K562 (cell line): ENCODE measurements around the gene GRK1. TPM values are rescaled to one million over a fixed set of nuclear protein-coding genes. Genes with fewer than 3 reads are reported as not detected.

Source experiments
- ATAC-seq: fragments of 200-7000 bp; cut with Tn5 transposase; 3 replicates; pipeline ENCODE4 v1.9.1; 2020; ENCODE audit warnings: moderate library complexity
- BruUV-seq: library from RNA; stranded (reverse); fragments of 400-500 nt; replicated peaks from 2 replicates; lab custom pipeline; 2021; lab: Mats Ljungman, UMichigan
- CTCF ChIA-PET: fragments of 300-600 bp; formaldehyde crosslinking; extraction: SDS; loops from one replicate; lab custom pipeline; 2021; ENCODE audit warnings: low intra/inter-chr PET ratio; lab: Yijun Ruan, JAX
- POLR2A ChIA-PET: fragments of 300-600, 350-650 bp; sonication (Branson Sonifier 250); formaldehyde crosslinking; extraction: SDS; loops from one replicate; lab custom pipeline; 2021; ENCODE audit warnings: antibody characterized with exemption, inconsistent platforms; lab: Yijun Ruan, JAX
- DNase-seq, 4 experiments: peaks; one replicate each; pipeline versions ENCODE4 v3.0.0 to v3.0.0-alpha.2; 2011 to 2018; ENCODE audit warnings: low spot score in 3 of 4, mixed read lengths in 3 of 4; ENCODE audit errors: extremely low read depth in 1 of 4
- FAIRE-seq: peaks from 2 replicates; lab custom pipeline; 2011; peaks lifted over from hg19 to GRCh38; lab: Jason Lieb, UNC
- H2AFZ ChIP-seq: 2 replicates; pipeline ENCODE4 v1.6.0; 2011; ENCODE audit warnings: low read depth, low read length, control low read depth, inconsistent platforms
- H3K27ac ChIP-seq: fragments of 200-600 bp; 3 replicates; pipeline ENCODE4 v1.8.0; 2011; ENCODE audit warnings: low read depth, mild to moderate bottlenecking, control low read depth, inconsistent platforms, low read length, moderate library complexity, mixed read lengths; ENCODE audit errors: extremely low read depth
- H3K27me3 ChIP-seq, 2 experiments: fragments of 300-600 bp in 1 of 2; 2 replicates in 1 of 2; 3 replicates in 1 of 2; pipeline versions ENCODE4 v1.6.0 to v1.8.0; 2011; ENCODE audit warnings: inconsistent platforms in 2 of 2, low read length in 2 of 2, mild to moderate bottlenecking in 1 of 2, mixed read lengths in 1 of 2, moderate library complexity in 1 of 2; ENCODE audit not compliant: control insufficient read depth in 2 of 2, insufficient read depth in 2 of 2
- H3K36me3 ChIP-seq: fragments of 300-600 bp; 3 replicates; pipeline ENCODE4 v1.8.0; 2011; ENCODE audit warnings: mild to moderate bottlenecking, low read length, inconsistent platforms; ENCODE audit not compliant: control insufficient read depth, insufficient read depth
- H3K4me1 ChIP-seq, 2 experiments: fragments of 200-600 bp in 1 of 2; replicated peaks in 1 of 2; 2 replicates in 1 of 2; 3 replicates in 1 of 2; pipeline versions ENCODE4 v1.5.1 to v1.8.0; 2011; ENCODE audit warnings: inconsistent platforms in 2 of 2, low read length in 2 of 2, mild to moderate bottlenecking in 1 of 2, mixed read lengths in 1 of 2, moderate library complexity in 1 of 2; ENCODE audit not compliant: control insufficient read depth in 2 of 2, insufficient read depth in 2 of 2
- H3K4me2 ChIP-seq: 2 replicates; pipeline ENCODE4 v1.6.1; 2011; ENCODE audit warnings: low read length, control low read depth, inconsistent platforms, mixed read lengths; ENCODE audit not compliant: insufficient read depth
- H3K4me3 ChIP-seq: fragments of 200-600 bp; sonication (generic), shearing (Covaris generic); 2 replicates; pipeline ENCODE4 v1.5.1; 2016; ENCODE audit warnings: control low read depth, inconsistent platforms
- H3K79me2 ChIP-seq: fragments of 200-600 bp; 3 replicates; pipeline ENCODE4 v1.8.0; 2011; ENCODE audit warnings: low read length, inconsistent platforms; ENCODE audit not compliant: control insufficient read depth, insufficient read depth
- H3K9ac ChIP-seq, 2 experiments: 2 replicates each; pipeline versions ENCODE4 v1.6.0 to v1.6.1; 2011; ENCODE audit warnings: low read depth in 2 of 2, low read length in 2 of 2, control low read depth in 1 of 2, inconsistent platforms in 1 of 2, mild to moderate bottlenecking in 1 of 2, mixed read lengths in 1 of 2; ENCODE audit not compliant: insufficient read depth in 1 of 2
- H3K9me1 ChIP-seq: one replicate; pipeline ENCODE4 v1.6.0; 2011; ENCODE audit warnings: inconsistent platforms, mild to moderate bottlenecking, low read length, moderate library complexity; ENCODE audit not compliant: control insufficient read depth, insufficient read depth
- H3K9me3 ChIP-seq: replicated peaks from 2 replicates; pipeline ENCODE4 v1.5.1; 2011; ENCODE audit warnings: low read depth, low read length, inconsistent platforms; ENCODE audit not compliant: control insufficient read depth, insufficient read depth
- H4K20me1 ChIP-seq: replicated peaks from 2 replicates; pipeline ENCODE4 v1.6.1; 2011; ENCODE audit warnings: low read length, inconsistent platforms, mixed read lengths; ENCODE audit not compliant: control insufficient read depth, insufficient read depth
- CEBPZ ChIP-seq: fragments of 150-350 bp; IDR thresholded peaks from 2 replicates; pipeline ENCODE4 v1.6.1; 2014; ENCODE audit warnings: low read depth, mild to moderate bottlenecking, low read length, borderline replicate concordance
- HNRNPL ChIP-seq: fragments of 200-400 bp; formaldehyde crosslinking; IDR thresholded peaks from 2 replicates; pipeline ENCODE4 v1.6.1; 2017; ENCODE audit warnings: low read depth, mild to moderate bottlenecking, low read length
- JUN ChIP-seq, 2 experiments: sonication (generic) in 1 of 2; formaldehyde crosslinking in 1 of 2; IDR thresholded peaks; 2 replicates each; pipeline versions ENCODE4 v1.6.1 to v1.8.0; 2012 to 2022; ENCODE audit warnings: borderline replicate concordance in 2 of 2, mild to moderate bottlenecking in 2 of 2, improper control_type of control experiment in 1 of 2, low read depth in 1 of 2, low read length in 1 of 2, missing genetic modification reagents in 1 of 2
- LARP7 ChIP-seq: fragments of 450-650 bp; IDR thresholded peaks from 2 replicates; pipeline ENCODE4 v1.6.1; 2016
- MAFK ChIP-seq: IDR thresholded peaks from 2 replicates; pipeline ENCODE4 v1.6.1; 2011; ENCODE audit warnings: low read length, improper control_type of control experiment
- POLR3G ChIP-seq: IDR thresholded peaks from 2 replicates; pipeline ENCODE4 v1.6.1; 2011; ENCODE audit not compliant: insufficient read length, insufficient replicate concordance; ENCODE audit errors: extremely low read depth
- RFX5 ChIP-seq: IDR thresholded peaks from 2 replicates; pipeline ENCODE4 v1.6.1; 2011; ENCODE audit warnings: low read depth, mild to moderate bottlenecking, improper control_type of control experiment, low read length
- SRSF1 ChIP-seq: fragments of 200-400 bp; formaldehyde crosslinking; IDR thresholded peaks from 2 replicates; pipeline ENCODE4 v1.6.1; 2017; ENCODE audit warnings: mild to moderate bottlenecking, low read depth, low read length, moderate library complexity
- ZKSCAN8 ChIP-seq: fragments of 200-800 bp; sonication (Bioruptor generic); IDR thresholded peaks from 2 replicates; pipeline ENCODE4 v1.6.1; 2016; ENCODE audit warnings: missing genetic modification characterization, missing compliant biosample characterization
- ZNF311 ChIP-seq: fragments of 250-450 bp; sonication (Bioruptor Pico); IDR thresholded peaks from 2 replicates; pipeline ENCODE4 v1.4.0; 2020; ENCODE audit warnings: mild to moderate bottlenecking, moderate library complexity
- ZNF407 ChIP-seq: fragments of 450-650 bp; IDR thresholded peaks from 2 replicates; pipeline ENCODE4 v1.6.1; 2016; ENCODE audit warnings: low read depth
- ZNF780A ChIP-seq: fragments of 250-450 bp; sonication (Bioruptor Pico); IDR thresholded peaks from 2 replicates; pipeline ENCODE4 v1.5.0; 2021; ENCODE audit warnings: mild to moderate bottlenecking
- WGBS: fragments of 100-300 bp; shearing (Covaris generic); methylation state at CpG from one replicate; pipeline ENCODE4 v1.1.6; 2016; ENCODE audit warnings: low coverage, mixed read lengths; ENCODE audit not compliant: insufficient coverage; ENCODE audit errors: missing lambda C conversion rate; 5-methylcytosine and 5-hydroxymethylcytosine counted together
- in situ Hi-C: fragments of 300-500 bp; cut with MboI; formaldehyde crosslinking; loops from 4 replicates; pipeline ENCODE4 v1.15.0; 2018; ENCODE audit warnings: inconsistent platforms, mixed read lengths
- intact Hi-C: fragments of 100-400 bp; cut with micrococcal nuclease; formaldehyde crosslinking; loops from 2 replicates; pipeline ENCODE4 v1.14.2; 2022
- polyA plus RNA-seq, 8 experiments: library from polyadenylated mRNA; depleted of rRNA in 4 of 8; stranded (reverse) in 5 of 8; unstranded in 3 of 8; fragments of >200 nt; fragmentation: Nextera tagmentation in 2 of 8; fragmentation: Illumina TruSeq in 1 of 8; extraction: Ambion mirVana in 2 of 8; extraction: Trizol in 1 of 8; gene quantifications; 2 replicates each; pipeline versions ENCODE4 v1.2.1 to v1.2.3, GENCODE V29; 2011 to 2014; ENCODE audit warnings: inconsistent platforms in 1 of 8, missing spikeins in 1 of 8
- total RNA-seq, 7 experiments: library from RNA; depleted of rRNA in 6 of 7; stranded (reverse); fragments of >200 nt in 6 of 7; fragmentation: Illumina TruSeq in 2 of 7; extraction: Trizol in 2 of 7; gene quantifications; 2 replicates each; pipeline versions ENCODE4 v1.2.1 to v1.2.3, GENCODE V29; 2011 to 2021; ENCODE audit warnings: low replicate concordance in 1 of 7

GRK1 gene
- total and polyA plus RNA-seq, 9 of the 15 experiments (the other 6 are each of a cell fraction or from before 2014, with no cell fraction given), result 0.09 TPM; not detected in 8

GRCh38 chr13:113784645-113785024 is 117.6 kb downstream of the GRK1 start:
- peaks cover 9 to 50% of the 10 kb centered on the region in 2 experiments; a peak in 4 of 5 replicates for H3K27me3 ChIP-seq
- no peaks in the 10 kb centered on the region for H4K20me1 ChIP-seq
- no peak for DNase-seq
- H2AFZ ChIP-seq, result no peak overlapping the region
- POLR2A ChIA-PET, result no interaction called here
- no TSS peak for BruUV-seq
- no peak for ATAC-seq
- intact Hi-C loops, result no loop called here
- peaks cover 0 to 6% of the 10 kb centered on the region in 2 experiments; a peak in 1 of 5 replicates for H3K4me1 ChIP-seq
- TF ChIP-seq ZNF407 (no peak), SRSF1 (no peak), RFX5 (no peak), ZKSCAN8 (CRISPR knock-in tag) (no peak), POLR3G (no peak), MAFK (no peak), ZNF311 (CRISPR knock-in tag) (no peak), JUN (IDR thresholded peaks at IDR 0.05; ENCODE audit: borderline replicate concordance, low read depth, low read length) (no peak), JUN (CRISPR knock-in tag; IDR thresholded peaks at IDR 0.05; ENCODE audit: borderline replicate concordance) (no peak), CEBPZ (no peak), HNRNPL (no peak), LARP7 (no peak), ZNF780A (CRISPR knock-in tag) (no peak)
- TF ChIP-seq, all 486 proteins: peak for 0
- no peak overlapping the region for H3K9ac ChIP-seq
- no peaks in the 10 kb centered on the region for H3K9me3 ChIP-seq
- no peaks in the 10 kb centered on the region for H3K79me2 ChIP-seq
- no peaks in the 10 kb centered on the region for H3K9me1 ChIP-seq
- H3K4me2 ChIP-seq, result no peak overlapping the region
- no peak overlapping the region for H3K4me3 ChIP-seq
- CTCF ChIA-PET, result no interaction called here
- H3K36me3 ChIP-seq, result no peaks in the 10 kb centered on the region
- in situ Hi-C loops, result no loop called here
- 2% methylated on average over 5 of the region's 5 CpGs for WGBS
- no peak overlapping the region for H3K27ac ChIP-seq
- FAIRE-seq, result no peak
